ENCODE results near the gene MSRB1.

DNA sequence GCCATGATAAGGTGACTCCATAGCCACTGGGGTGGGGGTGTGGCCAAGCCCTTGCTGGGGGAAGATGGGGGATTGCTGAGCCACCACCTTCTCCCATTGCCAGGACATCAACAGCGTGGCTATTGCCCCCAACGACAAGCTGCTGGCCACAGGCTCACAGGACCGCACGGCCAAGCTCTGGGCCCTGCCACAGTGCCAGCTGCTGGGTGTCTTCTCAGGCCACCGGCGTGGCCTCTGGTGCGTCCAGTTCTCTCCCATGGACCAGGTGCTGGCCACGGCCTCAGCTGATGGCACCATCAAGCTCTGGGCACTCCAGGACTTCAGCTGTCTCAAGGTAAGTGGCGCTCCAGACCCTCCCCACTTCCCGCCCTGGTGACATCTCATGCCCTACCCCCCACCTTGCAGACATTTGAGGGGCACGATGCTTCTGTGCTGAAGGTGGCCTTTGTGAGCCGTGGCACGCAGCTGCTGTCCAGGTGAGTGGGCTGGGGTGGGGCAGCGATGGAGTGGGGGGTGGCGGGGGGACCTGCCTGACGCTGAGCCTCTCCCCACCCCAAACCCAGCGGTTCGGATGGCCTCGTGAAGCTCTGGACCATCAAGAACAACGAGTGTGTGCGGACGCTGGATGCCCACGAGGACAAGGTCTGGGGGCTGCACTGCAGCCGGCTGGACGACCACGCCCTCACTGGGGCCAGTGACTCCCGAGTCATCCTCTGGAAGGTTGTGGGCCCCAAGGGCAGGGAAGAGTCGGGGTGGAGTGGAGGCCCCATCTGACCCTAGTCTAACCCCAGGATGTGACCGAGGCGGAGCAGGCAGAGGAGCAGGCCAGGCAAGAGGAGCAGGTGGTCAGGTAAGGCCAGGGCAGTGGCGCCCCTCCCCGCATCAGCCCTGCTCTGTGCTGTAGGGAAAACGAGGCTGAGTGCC is 34.2 kb upstream of the MSRB1 start:
- TF ChIP-seq, protein P1, sequence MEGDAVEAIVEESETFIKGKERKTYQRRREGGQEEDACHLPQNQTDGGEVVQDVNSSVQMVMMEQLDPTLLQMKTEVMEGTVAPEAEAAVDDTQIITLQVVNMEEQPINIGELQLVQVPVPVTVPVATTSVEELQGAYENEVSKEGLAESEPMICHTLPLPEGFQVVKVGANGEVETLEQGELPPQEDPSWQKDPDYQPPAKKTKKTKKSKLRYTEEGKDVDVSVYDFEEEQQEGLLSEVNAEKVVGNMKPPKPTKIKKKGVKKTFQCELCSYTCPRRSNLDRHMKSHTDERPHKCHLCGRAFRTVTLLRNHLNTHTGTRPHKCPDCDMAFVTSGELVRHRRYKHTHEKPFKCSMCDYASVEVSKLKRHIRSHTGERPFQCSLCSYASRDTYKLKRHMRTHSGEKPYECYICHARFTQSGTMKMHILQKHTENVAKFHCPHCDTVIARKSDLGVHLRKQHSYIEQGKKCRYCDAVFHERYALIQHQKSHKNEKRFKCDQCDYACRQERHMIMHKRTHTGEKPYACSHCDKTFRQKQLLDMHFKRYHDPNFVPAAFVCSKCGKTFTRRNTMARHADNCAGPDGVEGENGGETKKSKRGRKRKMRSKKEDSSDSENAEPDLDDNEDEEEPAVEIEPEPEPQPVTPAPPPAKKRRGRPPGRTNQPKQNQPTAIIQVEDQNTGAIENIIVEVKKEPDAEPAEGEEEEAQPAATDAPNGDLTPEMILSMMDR (IDR thresholded peaks at IDR 0.05), result no peak
- no peak for TF ChIP-seq POLR2A (IDR thresholded peaks at IDR 0.05)

All from sigmoid colon (tissue), 3 donors.